A549 (cell line): ENCODE results near the gene SLX9.

Experiments
- CEBPB ChIP-seq, 2 experiments: fragments of >200 bp in 1 of 2; sonication (Bioruptor Twin) in 1 of 2; formaldehyde crosslinking in 1 of 2; IDR thresholded peaks; 2 replicates each; pipeline ENCODE4 v1.6.1; 2012 to 2016
- EP300 ChIP-seq, 2 experiments: fragments of >200 bp; sonication (Bioruptor Twin); formaldehyde crosslinking; IDR thresholded peaks; 2 replicates in 1 of 2; 3 replicates in 1 of 2; pipeline ENCODE4 v1.6.1; 2016 to 2017

- TF ChIP-seq EP300 (IDR thresholded peaks at IDR 0.05): no peak
- TF ChIP-seq CEBPB (IDR thresholded peaks at IDR 0.05): no peak
These were observed 9.4 kb downstream of the SLX9 start for GRCh38 chr21:44949161-44949778.
